C4-2B (cell line): ENCODE measurements around the gene RASAL2.

ENCODE experiments used
- H3K27ac ChIP-seq: fragments of 450-650 bp; 2 replicates; pipeline ENCODE4 v1.5.1; 2017
- ZFX ChIP-seq: fragments of 450-650 bp; IDR thresholded peaks from 2 replicates; pipeline ENCODE4 v1.6.1; 2017
- TF ChIP-seq, protein P1 (sequence below): fragments of 450-650 bp; conservative IDR thresholded peaks from 2 replicates; pipeline ENCODE4 v1.5.1; 2017; ENCODE audit warnings: mild to moderate bottlenecking

The RASAL2 gene

DNA sequence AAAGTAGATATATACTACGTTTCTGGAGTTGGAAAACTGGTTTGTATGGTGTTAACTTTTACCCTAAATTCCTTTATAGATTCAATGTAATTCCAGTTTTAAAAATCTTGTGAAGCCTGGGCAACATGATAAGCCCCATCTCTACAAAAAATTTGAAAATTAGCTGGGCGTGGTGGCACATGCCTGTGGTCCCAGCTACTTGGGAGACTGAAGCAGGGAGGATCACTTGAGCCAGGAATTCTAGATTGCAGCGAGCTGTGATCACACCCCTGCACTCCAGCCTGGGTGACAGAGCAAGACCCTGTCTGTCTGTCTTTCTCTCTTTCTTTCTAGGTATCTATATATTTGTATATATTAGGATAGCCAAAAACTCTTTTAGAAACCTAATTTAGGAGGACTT is 260.9 kb downstream of the RASAL2 start:
- no peak for TF ChIP-seq ZFX
- H3K27ac ChIP-seq: no peak overlapping the region

DNA sequence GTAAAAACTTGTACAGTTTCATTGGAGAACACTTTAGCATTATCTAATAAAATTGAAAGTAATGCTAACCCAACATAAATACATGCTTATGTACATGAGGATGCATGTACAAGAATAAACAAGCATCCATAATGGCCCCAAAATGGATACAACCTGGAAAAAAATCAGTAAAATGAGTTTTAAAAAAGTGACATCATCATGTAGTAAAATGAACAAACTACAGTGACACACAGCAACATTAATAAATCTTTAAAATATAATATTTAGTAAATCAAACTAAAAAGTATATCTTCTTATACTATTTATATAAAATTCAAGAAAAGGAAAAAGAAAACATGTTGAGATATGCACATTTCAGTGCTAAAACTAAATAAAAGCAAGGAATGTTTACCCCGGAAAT is 262.4 kb downstream of the RASAL2 start:
- no peak overlapping the region for H3K27ac ChIP-seq
- TF ChIP-seq ZFX: no peak
- TF ChIP-seq, protein P1, sequence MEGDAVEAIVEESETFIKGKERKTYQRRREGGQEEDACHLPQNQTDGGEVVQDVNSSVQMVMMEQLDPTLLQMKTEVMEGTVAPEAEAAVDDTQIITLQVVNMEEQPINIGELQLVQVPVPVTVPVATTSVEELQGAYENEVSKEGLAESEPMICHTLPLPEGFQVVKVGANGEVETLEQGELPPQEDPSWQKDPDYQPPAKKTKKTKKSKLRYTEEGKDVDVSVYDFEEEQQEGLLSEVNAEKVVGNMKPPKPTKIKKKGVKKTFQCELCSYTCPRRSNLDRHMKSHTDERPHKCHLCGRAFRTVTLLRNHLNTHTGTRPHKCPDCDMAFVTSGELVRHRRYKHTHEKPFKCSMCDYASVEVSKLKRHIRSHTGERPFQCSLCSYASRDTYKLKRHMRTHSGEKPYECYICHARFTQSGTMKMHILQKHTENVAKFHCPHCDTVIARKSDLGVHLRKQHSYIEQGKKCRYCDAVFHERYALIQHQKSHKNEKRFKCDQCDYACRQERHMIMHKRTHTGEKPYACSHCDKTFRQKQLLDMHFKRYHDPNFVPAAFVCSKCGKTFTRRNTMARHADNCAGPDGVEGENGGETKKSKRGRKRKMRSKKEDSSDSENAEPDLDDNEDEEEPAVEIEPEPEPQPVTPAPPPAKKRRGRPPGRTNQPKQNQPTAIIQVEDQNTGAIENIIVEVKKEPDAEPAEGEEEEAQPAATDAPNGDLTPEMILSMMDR: no peak

DNA sequence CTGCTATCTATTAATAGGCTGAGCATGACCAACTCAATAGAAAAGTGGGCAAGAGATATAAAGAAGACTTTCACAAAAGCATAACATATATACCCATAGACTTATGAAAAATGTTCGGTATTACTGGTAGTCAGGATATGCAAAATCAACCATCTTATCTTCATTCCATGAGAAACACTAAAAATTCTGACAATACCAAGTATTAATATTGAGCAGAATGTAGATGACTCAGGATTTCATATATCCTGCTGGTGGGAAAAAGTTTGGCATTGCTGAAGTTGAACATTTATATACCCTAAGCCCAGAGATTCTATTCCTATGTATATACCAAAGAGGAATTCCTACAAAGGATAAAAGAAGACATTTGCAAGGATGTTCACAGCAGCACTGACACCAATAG is 264.6 kb downstream of the RASAL2 start:
- no peak for TF ChIP-seq ZFX
- TF ChIP-seq, protein P1: no peak

DNA sequence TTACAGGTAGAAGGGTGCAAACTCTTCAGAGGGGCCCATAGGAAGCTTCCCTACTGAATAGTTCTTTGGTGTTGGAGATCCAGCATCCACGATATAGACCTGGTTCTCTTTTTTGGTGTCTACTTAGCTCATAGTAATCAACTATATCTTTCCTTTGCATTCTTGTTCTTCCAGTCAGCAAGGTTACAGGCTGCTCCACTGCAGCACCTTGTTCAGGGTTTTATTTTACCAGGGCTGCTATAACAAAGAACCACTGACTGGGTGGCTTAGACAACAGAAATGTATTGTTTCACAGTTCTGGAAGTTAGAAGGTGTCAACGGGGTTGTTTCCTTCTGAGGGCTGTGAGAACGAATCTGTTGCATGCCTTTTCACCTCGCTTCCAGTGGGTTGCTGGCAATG is 266.5 kb downstream of the RASAL2 start:
- TF ChIP-seq ZFX: no peak
- TF ChIP-seq, protein P1: no peak
- H3K27ac ChIP-seq: no peak overlapping the region

More for the DNA sequence above, 264.6 kb downstream of the RASAL2 start:
- no peak overlapping the region for H3K27ac ChIP-seq

DNA sequence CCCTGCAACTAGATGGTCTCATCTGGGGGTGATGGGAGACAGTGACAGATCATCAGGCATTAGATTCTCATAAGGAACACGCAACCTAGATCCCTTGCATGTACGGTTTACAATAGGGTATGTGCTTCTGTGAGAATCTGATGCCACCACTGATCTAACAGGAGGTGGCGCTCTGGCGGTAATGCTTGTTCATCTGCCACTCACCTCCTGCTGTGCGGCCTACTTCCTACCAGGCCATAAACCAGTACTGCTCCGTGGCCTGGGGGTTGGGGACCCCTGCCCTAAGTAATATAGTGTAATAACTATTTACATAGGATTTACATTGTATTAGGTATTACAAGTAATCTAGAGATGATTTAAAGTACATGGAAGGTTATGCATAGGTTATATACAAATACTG is 267.9 kb downstream of the RASAL2 start:
- H3K27ac ChIP-seq: no peak overlapping the region
- TF ChIP-seq ZFX: no peak
- TF ChIP-seq, protein P1: peak; percentile 10; the same call in 1 of the 2 replicates

DNA sequence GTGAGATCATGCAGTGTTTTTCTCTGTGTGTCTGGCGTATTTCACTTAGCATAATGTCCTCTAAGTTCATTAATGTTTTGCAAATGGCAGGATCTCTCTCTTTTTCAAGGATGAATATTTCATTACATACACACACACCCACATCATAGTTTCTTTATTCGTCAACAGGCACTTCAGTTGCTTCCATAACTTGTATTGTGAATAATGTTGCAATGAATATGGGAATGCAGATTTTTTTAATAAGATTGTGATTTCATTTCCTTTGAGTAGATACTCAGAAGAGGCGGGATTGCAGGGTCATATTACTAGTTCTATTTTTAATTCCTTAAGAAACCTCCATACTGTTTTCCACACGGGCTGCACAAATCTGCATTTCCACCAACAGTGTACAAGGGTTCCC is 268.8 kb downstream of the RASAL2 start:
- TF ChIP-seq, protein P1: no peak
- no peak for TF ChIP-seq ZFX
- no peak overlapping the region for H3K27ac ChIP-seq

DNA sequence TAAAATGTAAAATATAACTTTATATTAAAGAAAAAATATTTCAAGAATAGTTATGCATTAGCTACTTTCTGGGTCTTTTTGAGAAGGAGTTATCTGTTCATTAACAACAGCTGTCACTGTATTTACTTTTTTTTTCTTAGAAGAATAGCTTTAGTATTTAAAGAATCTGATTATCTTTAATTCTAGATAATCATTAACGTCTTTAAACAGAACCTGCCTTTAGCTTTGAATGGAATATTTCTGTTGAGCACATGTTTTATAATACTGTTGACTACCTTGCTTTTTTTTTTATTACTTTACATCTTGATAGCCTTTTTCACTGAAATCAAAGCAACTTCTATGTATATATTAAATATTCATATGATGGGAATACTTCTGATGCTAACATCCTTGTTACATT is 270.9 kb downstream of the RASAL2 start:
- H3K27ac ChIP-seq: no peak overlapping the region
- no peak for TF ChIP-seq ZFX
- TF ChIP-seq, protein P1: no peak

DNA sequence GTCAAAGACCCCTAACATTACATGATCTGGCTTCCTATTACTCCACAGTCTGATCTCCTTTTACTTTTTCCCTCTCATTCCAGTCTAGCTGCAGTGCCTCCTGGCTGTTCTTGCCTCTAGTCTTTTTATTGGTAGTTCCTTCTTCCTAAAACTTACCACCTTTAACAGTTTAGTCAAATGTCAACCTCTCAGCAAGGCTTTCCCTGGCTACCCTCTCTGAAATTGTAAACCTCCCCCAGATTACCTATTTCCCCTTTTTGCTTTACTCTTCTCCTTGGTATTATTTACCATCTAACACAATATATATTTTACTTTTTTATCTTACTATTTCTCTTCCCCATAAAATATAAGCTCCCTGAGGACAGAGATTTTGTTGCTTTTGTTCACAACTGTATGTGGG is 273.2 kb downstream of the RASAL2 start:
- H3K27ac ChIP-seq: no peak overlapping the region
- TF ChIP-seq, protein P1: no peak
- TF ChIP-seq ZFX: no peak
